ENCODE data around the gene DMRTC1B. TPM values are rescaled to one million over a fixed set of nuclear protein-coding genes. Genes with fewer than 3 reads are reported as not detected.
"Not testable (repeated sequence)": the region's sequence is repeated elsewhere in the genome, so short reads cannot be mapped to it uniquely, and the experiment has no call there.

DMRTC1B gene
- total RNA-seq, 1 experiment from 2014 or later: not detected

GRCh38 chrX:72760454-72760853, 16.2 kb upstream of the DMRTC1B start:
- H3K36me3 ChIP-seq (ENCODE audit: insufficient read depth, low read length, poor library complexity, severe bottlenecking); H3K4me3 ChIP-seq (ENCODE audit: low read depth, low read length, poor library complexity, severe bottlenecking); DNase-seq (ENCODE audit: low spot score); BruUV-seq (replicated peaks); H3K9me3 ChIP-seq (ENCODE audit: low read depth, low read length, poor library complexity, severe bottlenecking); POLR2A ChIA-PET (ENCODE audit: low non-redundant PET); H3K27ac ChIP-seq (ENCODE audit: low read depth, low read length, poor library complexity, severe bottlenecking); H3K27me3 ChIP-seq (replicated peaks; ENCODE audit: insufficient read depth, low read depth, low read length, poor library complexity); intact Hi-C loops (cut with micrococcal nuclease; ENCODE audit: unreplicated experiment); CTCF ChIA-PET; H3K4me1 ChIP-seq (ENCODE audit: insufficient read depth, low read length, poor library complexity, severe bottlenecking): not testable (repeated sequence)

DNA sequence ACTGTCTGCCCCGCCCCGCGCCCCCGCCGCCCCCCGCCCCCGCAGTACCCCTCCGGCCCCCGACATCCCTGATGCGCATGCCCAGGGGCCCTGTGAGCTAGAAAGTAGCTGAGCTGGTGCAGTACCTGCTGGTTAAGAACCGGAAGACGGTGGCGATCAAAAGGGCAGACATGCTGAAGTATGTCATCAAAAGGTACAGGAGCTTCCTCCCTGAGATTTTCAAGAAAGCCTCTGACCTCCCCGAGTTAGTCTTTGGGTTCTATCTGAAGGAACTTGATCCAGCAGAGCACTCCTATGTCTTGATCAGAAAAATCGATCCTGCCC, 739 bp downstream of the DMRTC1B start:
- H3K4me3 ChIP-seq (ENCODE audit: low read depth, low read length, poor library complexity, severe bottlenecking); H3K27me3 ChIP-seq (replicated peaks; ENCODE audit: insufficient read depth, low read depth, low read length, poor library complexity); DNase-seq (ENCODE audit: low spot score); CTCF ChIA-PET; H3K9me3 ChIP-seq (ENCODE audit: low read depth, low read length, poor library complexity, severe bottlenecking); H3K4me1 ChIP-seq (ENCODE audit: insufficient read depth, low read length, poor library complexity, severe bottlenecking); H3K27ac ChIP-seq (ENCODE audit: low read depth, low read length, poor library complexity, severe bottlenecking); POLR2A ChIA-PET (ENCODE audit: low non-redundant PET); intact Hi-C loops (cut with micrococcal nuclease; ENCODE audit: unreplicated experiment); BruUV-seq (replicated peaks); H3K36me3 ChIP-seq (ENCODE audit: insufficient read depth, low read length, poor library complexity, severe bottlenecking): not testable (repeated sequence)

DNA sequence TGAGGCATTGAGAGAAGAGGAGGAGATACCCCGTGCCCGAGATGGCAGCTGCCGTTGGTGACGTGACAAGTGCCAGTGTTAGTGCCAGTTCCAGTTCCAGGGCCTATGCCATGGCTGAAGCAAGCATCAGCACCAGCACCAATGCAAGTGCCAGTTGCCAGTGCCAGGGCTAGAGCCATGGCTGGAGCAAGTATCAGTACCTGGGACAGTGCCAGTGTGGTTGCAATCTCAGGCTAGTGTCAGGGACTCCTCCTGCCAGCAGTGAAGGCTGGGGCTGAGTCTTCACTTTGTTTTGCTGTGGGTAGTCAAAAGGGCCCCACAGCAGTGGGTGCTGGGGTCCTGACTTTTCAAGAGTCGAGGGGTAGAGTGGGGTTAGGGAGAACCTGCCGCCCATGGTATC, 1.5 kb downstream of the DMRTC1B start:
- H3K27me3 ChIP-seq (replicated peaks; ENCODE audit: insufficient read depth, low read depth, low read length, poor library complexity); DNase-seq (ENCODE audit: low spot score); H3K4me1 ChIP-seq (ENCODE audit: insufficient read depth, low read length, poor library complexity, severe bottlenecking); H3K9me3 ChIP-seq (ENCODE audit: low read depth, low read length, poor library complexity, severe bottlenecking); H3K27ac ChIP-seq (ENCODE audit: low read depth, low read length, poor library complexity, severe bottlenecking); intact Hi-C loops (cut with micrococcal nuclease; ENCODE audit: unreplicated experiment); POLR2A ChIA-PET (ENCODE audit: low non-redundant PET); H3K4me3 ChIP-seq (ENCODE audit: low read depth, low read length, poor library complexity, severe bottlenecking); BruUV-seq (replicated peaks); CTCF ChIA-PET; H3K36me3 ChIP-seq (ENCODE audit: insufficient read depth, low read length, poor library complexity, severe bottlenecking): not testable (repeated sequence)

DNA sequence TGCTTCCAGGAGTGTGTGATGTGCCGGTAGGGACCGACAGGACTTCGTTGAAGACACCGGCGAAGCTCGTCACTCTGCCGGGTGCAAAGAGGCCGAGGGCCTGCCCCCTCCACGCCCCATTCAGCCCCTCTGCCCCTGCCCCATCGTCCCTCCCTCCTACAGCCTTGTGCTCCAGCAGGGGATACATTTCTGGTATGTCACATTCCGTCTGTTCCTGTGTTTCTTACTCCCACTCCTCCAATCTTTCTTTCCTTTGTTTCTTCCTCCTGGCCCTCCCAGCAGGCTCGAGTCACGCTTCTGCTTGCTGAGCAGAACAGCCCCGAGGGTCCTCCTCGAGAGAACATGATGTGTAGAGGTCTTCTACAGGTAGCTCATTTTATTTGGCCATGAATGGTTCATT, 5.9 kb downstream of the DMRTC1B start, which contains the start of gene FAM236B:
FAM236B (minus strand) TSS at position 101 of the 400 bp plus-strand sequence; CDS start at position 1, 100 bp downstream.
- H3K27ac ChIP-seq (ENCODE audit: low read depth, low read length, poor library complexity, severe bottlenecking); H3K36me3 ChIP-seq (ENCODE audit: insufficient read depth, low read length, poor library complexity, severe bottlenecking); CTCF ChIA-PET; DNase-seq (ENCODE audit: low spot score); H3K27me3 ChIP-seq (replicated peaks; ENCODE audit: insufficient read depth, low read depth, low read length, poor library complexity); H3K4me1 ChIP-seq (ENCODE audit: insufficient read depth, low read length, poor library complexity, severe bottlenecking); H3K4me3 ChIP-seq (ENCODE audit: low read depth, low read length, poor library complexity, severe bottlenecking); BruUV-seq (replicated peaks); POLR2A ChIA-PET (ENCODE audit: low non-redundant PET); intact Hi-C loops (cut with micrococcal nuclease; ENCODE audit: unreplicated experiment); H3K9me3 ChIP-seq (ENCODE audit: low read depth, low read length, poor library complexity, severe bottlenecking): not testable (repeated sequence)

DNA sequence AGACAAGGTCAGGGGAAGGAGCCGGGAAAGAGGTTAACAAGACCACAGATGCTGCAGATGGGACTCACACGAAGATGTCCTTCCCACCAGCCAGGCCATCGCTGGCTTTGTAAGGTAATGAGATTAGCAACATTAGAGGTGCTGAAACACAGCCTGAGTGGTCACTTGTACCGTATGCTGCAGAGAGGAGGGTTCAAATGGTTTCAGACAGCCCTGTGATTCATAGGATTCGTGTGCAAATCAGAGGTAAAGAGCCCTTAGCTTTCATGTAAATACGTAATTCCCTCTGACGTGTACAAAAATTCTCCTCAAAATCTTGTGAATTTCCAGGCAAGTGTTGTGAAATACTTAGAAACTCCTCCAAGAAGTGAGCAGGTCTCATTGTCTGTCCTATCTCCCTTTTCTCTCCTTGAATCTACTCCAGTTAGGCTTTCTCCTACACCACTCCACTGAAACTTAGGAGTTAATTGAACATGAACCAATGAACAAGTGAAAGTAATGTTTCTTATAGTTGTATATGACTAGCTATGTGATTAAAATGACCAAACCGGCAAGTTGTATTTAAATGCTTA, 6.8 kb downstream of the DMRTC1B start:
- H3K27ac ChIP-seq (ENCODE audit: low read depth, low read length, poor library complexity, severe bottlenecking); H3K4me1 ChIP-seq (ENCODE audit: insufficient read depth, low read length, poor library complexity, severe bottlenecking); DNase-seq (ENCODE audit: low spot score); intact Hi-C loops (cut with micrococcal nuclease; ENCODE audit: unreplicated experiment); H3K27me3 ChIP-seq (replicated peaks; ENCODE audit: insufficient read depth, low read depth, low read length, poor library complexity); H3K36me3 ChIP-seq (ENCODE audit: insufficient read depth, low read length, poor library complexity, severe bottlenecking); H3K4me3 ChIP-seq (ENCODE audit: low read depth, low read length, poor library complexity, severe bottlenecking); BruUV-seq (replicated peaks); POLR2A ChIA-PET (ENCODE audit: low non-redundant PET); H3K9me3 ChIP-seq (ENCODE audit: low read depth, low read length, poor library complexity, severe bottlenecking); CTCF ChIA-PET: not testable (repeated sequence)

DNA sequence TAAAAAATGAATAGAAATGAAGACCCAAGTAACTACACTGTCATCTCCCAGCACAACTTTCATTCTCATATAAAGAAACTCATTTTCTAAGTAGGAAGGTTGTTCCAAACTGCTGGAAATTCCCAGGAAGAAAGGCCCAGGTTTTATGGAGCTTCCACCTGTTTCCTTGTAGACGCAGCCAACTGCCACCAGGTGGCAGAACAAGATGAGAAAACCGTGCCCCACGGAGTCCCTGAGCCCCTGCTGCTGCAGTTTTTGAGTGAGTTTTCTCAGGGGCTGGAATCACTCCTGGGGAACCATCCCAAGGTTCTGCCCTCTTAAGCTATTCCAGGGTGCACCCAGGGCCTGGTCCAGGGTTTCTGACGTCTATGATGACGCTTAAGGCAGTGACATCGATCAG, 7.3 kb downstream of the DMRTC1B start:
- H3K9me3 ChIP-seq (ENCODE audit: low read depth, low read length, poor library complexity, severe bottlenecking); BruUV-seq (replicated peaks); H3K27ac ChIP-seq (ENCODE audit: low read depth, low read length, poor library complexity, severe bottlenecking); intact Hi-C loops (cut with micrococcal nuclease; ENCODE audit: unreplicated experiment); POLR2A ChIA-PET (ENCODE audit: low non-redundant PET); H3K36me3 ChIP-seq (ENCODE audit: insufficient read depth, low read length, poor library complexity, severe bottlenecking); DNase-seq (ENCODE audit: low spot score); H3K4me3 ChIP-seq (ENCODE audit: low read depth, low read length, poor library complexity, severe bottlenecking); CTCF ChIA-PET; H3K4me1 ChIP-seq (ENCODE audit: insufficient read depth, low read length, poor library complexity, severe bottlenecking); H3K27me3 ChIP-seq (replicated peaks; ENCODE audit: insufficient read depth, low read depth, low read length, poor library complexity): not testable (repeated sequence)

GRCh38 chrX:72788142-72788541, 11.5 kb downstream of the DMRTC1B start:
- H3K27ac ChIP-seq (ENCODE audit: low read depth, low read length, poor library complexity, severe bottlenecking); CTCF ChIA-PET; H3K4me1 ChIP-seq (ENCODE audit: insufficient read depth, low read length, poor library complexity, severe bottlenecking); H3K36me3 ChIP-seq (ENCODE audit: insufficient read depth, low read length, poor library complexity, severe bottlenecking); H3K9me3 ChIP-seq (ENCODE audit: low read depth, low read length, poor library complexity, severe bottlenecking); intact Hi-C loops (cut with micrococcal nuclease; ENCODE audit: unreplicated experiment); H3K4me3 ChIP-seq (ENCODE audit: low read depth, low read length, poor library complexity, severe bottlenecking); DNase-seq (ENCODE audit: low spot score); H3K27me3 ChIP-seq (replicated peaks; ENCODE audit: insufficient read depth, low read depth, low read length, poor library complexity); BruUV-seq (replicated peaks); POLR2A ChIA-PET (ENCODE audit: low non-redundant PET): not testable (repeated sequence)

GRCh38 chrX:72790390-72790789, 13.7 kb downstream of the DMRTC1B start:
- DNase-seq (ENCODE audit: low spot score); H3K36me3 ChIP-seq (ENCODE audit: insufficient read depth, low read length, poor library complexity, severe bottlenecking); BruUV-seq (replicated peaks); H3K4me3 ChIP-seq (ENCODE audit: low read depth, low read length, poor library complexity, severe bottlenecking); POLR2A ChIA-PET (ENCODE audit: low non-redundant PET); H3K9me3 ChIP-seq (ENCODE audit: low read depth, low read length, poor library complexity, severe bottlenecking); CTCF ChIA-PET; intact Hi-C loops (cut with micrococcal nuclease; ENCODE audit: unreplicated experiment); H3K27ac ChIP-seq (ENCODE audit: low read depth, low read length, poor library complexity, severe bottlenecking); H3K4me1 ChIP-seq (ENCODE audit: insufficient read depth, low read length, poor library complexity, severe bottlenecking); H3K27me3 ChIP-seq (replicated peaks; ENCODE audit: insufficient read depth, low read depth, low read length, poor library complexity): not testable (repeated sequence)

All from A673 (cell line).